GM12878 (cell line): ENCODE data around the gene GALNT18. TPM values are rescaled to one million over a fixed set of nuclear protein-coding genes. Genes with fewer than 3 reads are reported as not detected.

Experiments used
- ATAC-seq: fragments of 200-7000 bp; cut with Tn5 transposase; 3 replicates; pipeline ENCODE4 v1.9.1; 2020; ENCODE audit warnings: mild to moderate bottlenecking, moderate library complexity
- BruUV-seq: library from RNA; stranded (reverse); fragments of 400-500 nt; replicated peaks from 2 replicates; lab custom pipeline; 2021; lab: Mats Ljungman, UMichigan
- CTCF ChIA-PET: fragments of 300-600 bp; sonication (Branson Sonifier 250); formaldehyde crosslinking; extraction: SDS; loops from one replicate; lab custom pipeline; 2021; ENCODE audit warnings: inconsistent platforms; lab: Yijun Ruan, JAX
- POLR2A ChIA-PET: fragments of 350-600 bp; formaldehyde crosslinking; extraction: SDS; loops from one replicate; lab custom pipeline; 2021; ENCODE audit warnings: inconsistent platforms; lab: Charles Lee
- RAD21 ChIA-PET: fragments of 300-600 bp; sonication (Branson Sonifier 250); formaldehyde crosslinking; loops from one replicate; lab custom pipeline; 2023; ENCODE audit warnings: antibody characterized with exemption; ENCODE audit not compliant: unreplicated experiment; lab: Charles Lee
- SMC1A ChIA-PET: fragments of 300-600 bp; sonication (Branson Sonifier 250); formaldehyde crosslinking; loops from one replicate; lab custom pipeline; 2023; ENCODE audit not compliant: unreplicated experiment, uncharacterized antibody; lab: Charles Lee
- DNase-seq: peaks from one replicate; pipeline ENCODE4 v3.0.0-alpha.2; 2011; ENCODE audit warnings: low read depth, low spot score
- FAIRE-seq: peaks from 3 replicates; lab custom pipeline; 2011; peaks lifted over from hg19 to GRCh38; lab: Jason Lieb, UNC
- H2AFZ ChIP-seq: 2 replicates; pipeline ENCODE4 v1.6.0; 2011; ENCODE audit warnings: low read depth, low read length, control low read depth; ENCODE audit not compliant: control insufficient read depth
- H3K27ac ChIP-seq: 2 replicates; pipeline ENCODE4 v1.5.1; 2011; ENCODE audit warnings: control low read depth; ENCODE audit not compliant: control insufficient read depth, insufficient read depth
- H3K27me3 ChIP-seq, 2 experiments: replicated peaks in 1 of 2; 2 replicates each; pipeline versions ENCODE4 v1.6.0 to v1.6.1; 2011; ENCODE audit warnings: low read length in 1 of 2; ENCODE audit not compliant: control insufficient read depth in 2 of 2, insufficient read depth in 2 of 2
- H3K36me3 ChIP-seq, 2 experiments: 2 replicates each; pipeline ENCODE4 v1.5.1; 2011; ENCODE audit warnings: low read length in 1 of 2; ENCODE audit not compliant: control insufficient read depth in 2 of 2, insufficient read depth in 2 of 2
- H3K4me1 ChIP-seq: 2 replicates; pipeline ENCODE4 v1.6.1; 2011; ENCODE audit warnings: mild to moderate bottlenecking, low read length, moderate library complexity, mixed read lengths; ENCODE audit not compliant: control insufficient read depth, insufficient read depth
- H3K4me2 ChIP-seq: 2 replicates; pipeline ENCODE4 v1.6.0; 2011; ENCODE audit warnings: control low read depth; ENCODE audit not compliant: control insufficient read depth, insufficient read depth
- H3K4me3 ChIP-seq: fragments of 200-600 bp; sonication (generic); 2 replicates; pipeline ENCODE4 v1.5.1; 2016
- H3K79me2 ChIP-seq: 2 replicates; pipeline ENCODE4 v1.6.0; 2011; ENCODE audit warnings: low read length; ENCODE audit not compliant: control insufficient read depth, insufficient read depth
- H3K9ac ChIP-seq: 2 replicates; pipeline ENCODE4 v1.8.0; 2011; ENCODE audit warnings: low read length, control low read depth, mixed read lengths; ENCODE audit not compliant: control insufficient read depth, insufficient read depth
- H3K9me3 ChIP-seq: replicated peaks from 3 replicates; pipeline ENCODE4 v1.5.1; 2011; ENCODE audit warnings: mild to moderate bottlenecking, low read length; ENCODE audit not compliant: control insufficient read depth, insufficient read depth
- H4K20me1 ChIP-seq: 2 replicates; pipeline ENCODE4 v1.6.0; 2011; ENCODE audit not compliant: control insufficient read depth, insufficient read depth
- BMI1 ChIP-seq: fragments of 450-650 bp; IDR thresholded peaks from 2 replicates; pipeline ENCODE4 v1.6.1; 2016; ENCODE audit warnings: mild to moderate bottlenecking, moderate library complexity, borderline replicate concordance
- IRF4 ChIP-seq: IDR thresholded peaks from 2 replicates; pipeline ENCODE4 v1.6.1; 2011; ENCODE audit warnings: low read depth, low read length
- JUNB ChIP-seq: IDR thresholded peaks from 2 replicates; pipeline ENCODE4 v1.6.1; 2016; ENCODE audit warnings: antibody characterized with exemption, mild to moderate bottlenecking
- KDM1A ChIP-seq: fragments of 200-600 bp; sonication (generic); IDR thresholded peaks from 2 replicates; pipeline ENCODE4 v1.6.1; 2016; ENCODE audit warnings: borderline replicate concordance
- KLF5 ChIP-seq: fragments of 450-650 bp; IDR thresholded peaks from 2 replicates; pipeline ENCODE4 v1.6.1; 2014; ENCODE audit warnings: mild to moderate bottlenecking; ENCODE audit not compliant: partially characterized antibody
- MEF2B ChIP-seq: fragments of 450-650 bp; IDR thresholded peaks from 2 replicates; pipeline ENCODE4 v1.6.1; 2018; ENCODE audit warnings: mild to moderate bottlenecking, moderate library complexity; ENCODE audit not compliant: partially characterized antibody, poor library complexity, severe bottlenecking
- NR2F1 ChIP-seq: fragments of 450-650 bp; conservative IDR thresholded peaks from 2 replicates; pipeline ENCODE4 v1.6.1; 2017; ENCODE audit warnings: mild to moderate bottlenecking
- POU2F2 ChIP-seq: IDR thresholded peaks from 3 replicates; pipeline ENCODE4 v1.6.1; 2011; ENCODE audit warnings: low read depth, mild to moderate bottlenecking, low read length, borderline replicate concordance
- TCF7 ChIP-seq: IDR thresholded peaks from 2 replicates; pipeline ENCODE4 v1.6.1; 2014; ENCODE audit warnings: antibody characterized with exemption, borderline replicate concordance
- WGBS: methylation state at CpG from one replicate; pipeline ENCODE4 v1.1.6; 2016; ENCODE audit warnings: low lambda C conversion rate; ENCODE audit not compliant: insufficient replicate concordance, insufficient coverage; ENCODE audit errors: missing lambda C conversion rate; 5-methylcytosine and 5-hydroxymethylcytosine counted together
- in situ Hi-C: fragments of 300-500 bp; cut with MboI; formaldehyde crosslinking; loops from 9 replicates; pipeline ENCODE4 v1.14.3; 2018; ENCODE audit warnings: mixed read lengths
- intact Hi-C: fragments of 100-400 bp; cut with micrococcal nuclease; formaldehyde crosslinking; loops from one replicate; pipeline ENCODE4 v1.14.2; 2022; ENCODE audit not compliant: unreplicated experiment
- polyA plus RNA-seq, 11 experiments: library from polyadenylated mRNA; depleted of rRNA in 4 of 11; unstranded in 6 of 11; stranded (reverse) in 5 of 11; fragments of >200 nt; fragmentation: Nextera tagmentation in 4 of 11; fragmentation: Illumina TruSeq in 1 of 11; extraction: Ambion mirVana in 4 of 11; extraction: Trizol in 1 of 11; gene quantifications; 1 replicate in 1 of 11; 2 replicates in 10 of 11; pipeline versions ENCODE4 v1.2.1 to v1.2.3, GENCODE V29; 2011 to 2016; ENCODE audit warnings: inconsistent platforms in 2 of 11, missing spikeins in 2 of 11, low read depth in 1 of 11
- total RNA-seq, 4 experiments: library from RNA; depleted of rRNA in 3 of 4; stranded (reverse); fragments of >200 nt in 3 of 4; fragmentation: Illumina TruSeq in 1 of 4; extraction: Trizol in 1 of 4; gene quantifications; 2 replicates each; pipeline versions ENCODE4 v1.2.1 to v1.2.3, GENCODE V29; 2013 to 2021

The GALNT18 gene
- total and polyA plus RNA-seq, 10 of the 15 experiments (the other 5 are each of a cell fraction or from before 2014, with no cell fraction given): 1.2 to 14.2 (median 6.3) TPM

- H3K9me3 ChIP-seq: no peaks in the 10 kb centered on the region
- H3K9ac ChIP-seq: no peak overlapping the region
- WGBS: 29% methylated on average over 5 of the region's 5 CpGs
- H4K20me1 ChIP-seq: no peaks in the 10 kb centered on the region
- H3K36me3 ChIP-seq: peaks cover 0 to 1% of the 10 kb centered on the region in 2 experiments; a peak in 1 of 4 replicates
- SMC1A ChIA-PET: interaction anchor here (0.6 to 1.9 kb wide), 2 partner anchors 12 to 32 kb away, joined by 3 to 4 read pairs; no protein-coding TSS in a partner anchor
- FAIRE-seq (no peak), ATAC-seq (no peak), DNase-seq (no peak)
- no peak overlapping the region for H3K4me2 ChIP-seq
- POLR2A ChIA-PET: interaction anchor here (0.7 kb wide), 1 partner anchor 45 kb away, joined by 3 read pairs; no protein-coding TSS in a partner anchor
- no peaks in the 10 kb centered on the region for H3K4me1 ChIP-seq
- in situ Hi-C loops: no loop called here
- H3K27me3 ChIP-seq: no peaks in the 10 kb centered on the region
- CTCF ChIA-PET: interaction anchor here (1.0 kb wide), 1 partner anchor 11 kb away, joined by 3 read pairs; no protein-coding TSS in a partner anchor
- no peak for TF ChIP-seq JUNB
- no peak for TF ChIP-seq TCF7
- TF ChIP-seq IRF4: no peak
- no peak for TF ChIP-seq KLF5
- no peak for TF ChIP-seq POU2F2
- no peak for TF ChIP-seq MEF2B
- no peak for TF ChIP-seq BMI1
- no peak for TF ChIP-seq NR2F1
- intact Hi-C loops: no loop called here
- no peak overlapping the region for H2AFZ ChIP-seq
- RAD21 ChIA-PET: no interaction called here
- H3K4me3 ChIP-seq: no peak overlapping the region
- H3K27ac ChIP-seq: no peak overlapping the region
- peaks cover 5% of the 10 kb centered on the region for H3K79me2 ChIP-seq
- BruUV-seq: no TSS peak
Measured at GRCh38 chr11:11537871-11538270, 83.9 kb downstream of the GALNT18 start.

- ChIA-PET POLR2A (no interaction called here), SMC1A (interaction anchor here (1.9 kb wide), 1 partner anchor 12 kb away, joined by 4 read pairs; no protein-coding TSS in a partner anchor), CTCF (interaction anchor here (1.0 kb wide), 1 partner anchor 11 kb away, joined by 3 read pairs; no protein-coding TSS in a partner anchor), RAD21 (no interaction called here)
- in situ Hi-C loops: no loop called here
- H3K4me1 ChIP-seq: no peaks in the 10 kb centered on the region
- no peak overlapping the region for H3K9ac ChIP-seq
- H3K79me2 ChIP-seq: peaks cover 5% of the 10 kb centered on the region
- no peak for DNase-seq
- no peaks in the 10 kb centered on the region for H3K27me3 ChIP-seq
- BruUV-seq: no TSS peak
- H3K27ac ChIP-seq: no peak overlapping the region
- H3K4me3 ChIP-seq: no peak overlapping the region
- no peak for ATAC-seq
- no peak overlapping the region for H3K4me2 ChIP-seq
- intact Hi-C loops: no loop called here
- H3K9me3 ChIP-seq: no peaks in the 10 kb centered on the region
- FAIRE-seq: no peak
- H4K20me1 ChIP-seq: no peaks in the 10 kb centered on the region
- no peak overlapping the region for H2AFZ ChIP-seq
- peaks cover 0 to 1% of the 10 kb centered on the region in 2 experiments; a peak in 1 of 4 replicates for H3K36me3 ChIP-seq
- TF ChIP-seq KDM1A: no peak
- 33% methylated on average over 2 of the region's 2 CpGs for WGBS
Measured at GRCh38 chr11:11537372-11537771, 84.4 kb downstream of the GALNT18 start.
